Stimulated activated CD4-positive, alpha-beta T cell treated with anti-CD3 and anti-CD28 coated beads, TNF-alpha, amount 100 ng/mL, for 48 hours (primary cell): ENCODE results near the gene AHSA1.

ENCODE experiments used
- DNase-seq, 3 donors: peaks; one replicate each; pipeline ENCODE4 v3.0.0-alpha.2; 2020; ENCODE audit warnings: low read depth in 3 of 3

Gene AHSA1

GRCh38 chr14:77473921-77474320 is 16.0 kb downstream of the AHSA1 start:
- DNase-seq, result no peak

- no peak for DNase-seq
These were observed 16.7 kb downstream of the AHSA1 start for GRCh38 chr14:77474479-77475177.

GRCh38 chr14:77475432-77476115 is 17.7 kb downstream of the AHSA1 start:
- no peak for DNase-seq

- DNase-seq, result no peak
These were observed 20.1 kb downstream of the AHSA1 start for GRCh38 chr14:77478029-77478428.

- no peak for DNase-seq
These were observed 20.9 kb downstream of the AHSA1 start for GRCh38 chr14:77478796-77479195.

- no peak for DNase-seq
These were observed 24.5 kb downstream of the AHSA1 start for GRCh38 chr14:77482422-77482821.

GRCh38 chr14:77485256-77485655 is 27.4 kb downstream of the AHSA1 start:
- no peak for DNase-seq

GRCh38 chr14:77485901-77486678 is 28.2 kb downstream of the AHSA1 start:
- DNase-seq, result no peak

- DNase-seq, result no peak
These were observed 30.7 kb downstream of the AHSA1 start for GRCh38 chr14:77488558-77488957.

GRCh38 chr14:77489041-77489440 is 31.1 kb downstream of the AHSA1 start:
- DNase-seq, result no peak

GRCh38 chr14:77490347-77490986 is 32.6 kb downstream of the AHSA1 start:
- no peak for DNase-seq

GRCh38 chr14:77491056-77491455 is 33.2 kb downstream of the AHSA1 start:
- no peak for DNase-seq

GRCh38 chr14:77495334-77495733 is 37.4 kb downstream of the AHSA1 start:
- no peak for DNase-seq

- DNase-seq, result peak; percentile 10 to 31 (median 14)
These were observed 40.5 kb downstream of the AHSA1 start, which contains the start of gene ISM2 for GRCh38 chr14:77498120-77498979. Gene ISM2, minus strand, starts transcription at chr14:77498816. Its CDS starts 23 bp downstream, at chr14:77498793.

- DNase-seq, result no peak
These were observed 41.2 kb downstream of the AHSA1 start for GRCh38 chr14:77498984-77499527.

GRCh38 chr14:77502109-77502782 is 44.4 kb downstream of the AHSA1 start:
- DNase-seq, result no peak

- DNase-seq, result no peak
These were observed 45.2 kb downstream of the AHSA1 start for GRCh38 chr14:77503138-77503537.

- DNase-seq, result no peak
These were observed 47.1 kb downstream of the AHSA1 start for GRCh38 chr14:77505031-77505430.

GRCh38 chr14:77507762-77508161 is 49.9 kb downstream of the AHSA1 start:
- no peak for DNase-seq

- no peak for DNase-seq
These were observed 50.4 kb downstream of the AHSA1 start for GRCh38 chr14:77508249-77508648.
